ENCODE measurements around the gene HIPK3.
"Not testable (repeated sequence)": the region's sequence is repeated elsewhere in the genome, so short reads cannot be mapped to it uniquely, and the experiment has no call there.

The HIPK3 gene

DNA sequence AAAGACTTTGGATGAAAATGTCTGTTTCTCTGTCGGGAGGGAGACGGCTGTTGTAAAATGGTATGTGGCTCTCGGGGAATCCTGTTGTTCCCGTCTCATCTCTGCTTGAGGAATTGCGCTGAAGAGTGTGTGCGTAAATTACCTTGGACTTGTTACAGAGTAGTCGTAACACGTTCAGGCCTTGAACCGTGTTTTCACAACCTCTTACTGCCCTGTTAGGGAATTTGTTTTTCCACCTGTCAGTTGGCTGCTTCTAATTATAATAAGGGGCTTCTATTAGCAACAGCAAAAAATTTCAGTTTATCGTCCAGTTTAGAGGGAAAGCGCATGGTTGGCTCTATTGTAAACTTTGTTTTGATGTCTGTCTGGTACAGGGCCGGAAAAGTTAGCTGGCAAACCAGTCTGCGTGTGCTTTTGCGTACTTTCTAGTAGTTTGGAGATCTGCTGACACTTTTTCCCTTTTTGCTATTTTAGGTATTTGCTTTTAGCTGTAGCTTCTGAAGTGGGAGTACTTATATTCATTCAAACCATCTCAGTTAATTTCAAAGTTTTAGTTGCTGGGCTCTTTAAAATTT, 1.5 kb downstream of the HIPK3 start:
- DNase-seq (ENCODE audit: low read depth), result peak; percentile 45

DNA sequence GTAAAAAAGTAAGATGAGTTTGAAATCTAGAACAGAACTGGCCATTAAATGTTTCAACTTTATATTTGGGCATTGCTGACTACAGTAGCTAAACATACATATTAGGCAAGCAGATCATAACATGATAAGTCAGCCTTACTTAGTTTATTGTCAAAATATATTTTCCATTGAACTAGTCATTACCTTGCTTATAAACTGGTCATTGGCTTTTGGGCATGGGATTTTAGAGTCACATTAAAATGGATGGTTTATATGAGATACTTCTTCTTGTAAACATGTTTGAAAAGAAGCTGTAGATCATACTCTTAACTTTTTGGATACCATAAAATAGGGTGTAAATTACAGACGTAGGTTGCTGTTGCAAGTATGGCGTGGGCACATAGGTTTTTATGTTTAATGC, 2.7 kb downstream of the HIPK3 start:
- no peak for DNase-seq (ENCODE audit: low read depth)

DNA sequence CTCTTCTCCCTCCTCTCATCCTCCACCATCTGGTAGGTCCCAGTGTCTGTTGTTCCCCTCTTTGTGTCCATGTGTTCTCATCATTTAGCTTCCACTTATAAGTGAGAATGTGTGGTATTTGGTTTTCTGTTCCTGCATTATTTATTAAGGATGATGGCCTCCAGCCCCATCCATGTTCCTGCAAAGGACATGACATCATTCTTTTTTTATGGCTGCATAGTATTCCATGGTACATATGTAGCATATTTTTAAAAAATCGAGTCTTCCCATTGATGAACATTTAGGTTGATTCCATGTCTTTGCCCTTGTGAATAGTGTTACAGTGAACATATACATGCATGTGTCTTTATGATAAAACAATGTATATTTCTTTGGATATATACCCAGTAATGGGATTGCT, 4.2 kb downstream of the HIPK3 start:
- DNase-seq (ENCODE audit: low read depth), result not testable (repeated sequence)

DNA sequence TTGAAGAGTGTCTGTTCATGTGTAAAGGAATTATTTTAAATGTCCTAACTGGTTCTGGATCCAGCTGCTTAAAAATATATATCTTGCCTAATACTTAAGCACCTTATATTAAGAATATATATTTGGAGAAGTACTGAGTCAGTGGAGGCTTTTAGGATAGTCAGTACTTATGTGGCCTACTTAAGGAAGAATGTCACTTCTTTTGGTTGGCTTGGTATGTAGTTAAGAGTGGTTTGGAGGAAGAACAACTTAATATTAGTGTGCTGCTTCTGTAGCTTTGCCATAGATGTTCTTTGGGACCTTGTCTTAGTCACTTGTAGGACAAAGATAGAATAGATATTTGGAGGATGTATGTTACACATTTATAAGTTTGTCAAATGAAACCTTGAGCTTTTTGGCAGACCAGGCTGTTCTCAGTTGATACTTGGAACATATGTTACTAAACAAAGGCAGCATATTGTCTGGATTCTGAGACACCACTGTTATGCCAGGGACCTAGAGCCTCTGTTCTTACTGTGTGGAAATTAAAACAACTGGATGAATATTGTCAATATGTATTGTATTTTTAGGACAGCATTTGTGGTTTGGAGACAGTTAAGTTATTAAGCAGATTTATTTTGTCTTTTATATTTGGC, 4.9 kb downstream of the HIPK3 start:
- DNase-seq (ENCODE audit: low read depth), result no peak

DNA sequence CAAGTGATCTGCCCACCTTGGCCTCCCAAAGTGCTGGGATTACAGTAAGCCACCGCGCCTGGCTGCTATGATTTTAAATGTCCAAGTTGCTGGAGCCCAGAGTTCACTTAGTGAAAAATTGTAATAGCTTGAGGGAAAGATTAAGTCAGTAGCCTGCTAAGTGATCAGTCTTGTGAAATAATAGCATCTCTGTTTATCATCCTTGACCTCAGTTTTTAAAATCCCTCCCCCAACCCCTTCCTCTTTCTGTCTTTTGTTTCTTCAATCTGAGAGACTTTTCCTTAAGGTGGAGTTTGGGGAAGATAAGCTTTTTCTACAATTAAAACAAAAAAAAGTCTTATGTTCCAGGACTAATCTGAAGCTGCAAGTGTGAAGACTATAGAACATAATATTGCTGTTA, 6.4 kb downstream of the HIPK3 start:
- DNase-seq (ENCODE audit: low read depth), result no peak

DNA sequence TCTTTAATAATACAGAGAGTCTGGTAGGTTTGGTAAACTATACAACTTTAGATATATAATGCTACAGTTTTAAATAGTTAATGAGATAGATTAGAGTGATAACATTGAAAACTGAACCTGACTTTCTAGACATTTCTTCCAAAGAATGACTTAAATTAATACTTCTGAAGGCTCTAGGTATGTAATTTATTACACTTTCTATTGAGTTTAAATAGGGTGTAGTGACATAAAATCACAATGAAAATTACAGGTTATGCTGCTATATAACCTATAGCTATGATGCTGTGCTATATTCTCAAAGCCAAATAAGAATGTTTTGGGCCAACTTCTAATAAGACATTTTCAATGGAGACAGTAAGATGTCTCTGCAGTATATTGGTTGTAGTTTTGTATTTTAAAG, 7.7 kb downstream of the HIPK3 start:
- DNase-seq (ENCODE audit: low read depth), result no peak

DNA sequence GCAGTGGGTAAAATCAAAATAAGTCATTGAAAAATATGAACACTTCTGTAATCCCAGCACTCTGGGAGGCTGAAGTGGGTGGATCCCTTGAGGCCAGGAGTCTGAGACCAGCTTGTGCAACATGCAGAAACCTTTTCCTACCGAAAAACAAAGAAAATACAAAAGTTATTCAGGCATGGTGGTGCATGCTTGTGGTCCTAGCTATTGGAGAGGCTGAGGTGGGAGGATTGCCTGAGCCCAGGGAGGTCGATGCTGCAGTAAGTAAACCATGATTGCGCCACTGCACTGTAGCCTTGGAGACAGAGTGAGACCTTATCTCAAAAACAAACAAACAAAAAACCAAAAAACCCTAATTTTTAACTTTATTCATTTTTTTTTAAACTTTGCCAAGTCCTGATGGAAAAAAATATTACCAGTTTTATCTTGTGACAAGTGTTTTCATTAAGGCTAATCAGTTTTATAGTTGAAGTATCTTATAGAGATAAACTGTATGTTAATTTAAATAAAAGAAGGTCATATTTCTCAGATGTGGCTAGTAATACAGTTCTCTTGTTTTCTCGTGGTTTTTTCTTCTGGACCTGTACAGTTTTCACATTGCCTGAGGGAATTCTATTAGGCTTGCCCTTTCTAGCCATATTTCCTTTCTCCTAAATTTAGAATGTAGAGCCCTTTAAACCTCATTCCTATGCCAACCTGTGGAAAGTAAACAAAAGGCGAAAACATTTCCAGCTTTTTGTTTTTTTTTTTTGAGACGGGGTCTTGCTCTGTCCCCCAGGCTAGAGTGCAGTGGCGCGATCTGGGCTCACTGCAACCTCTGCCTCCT, 9.4 kb downstream of the HIPK3 start:
- no peak for DNase-seq (ENCODE audit: low read depth)

DNA sequence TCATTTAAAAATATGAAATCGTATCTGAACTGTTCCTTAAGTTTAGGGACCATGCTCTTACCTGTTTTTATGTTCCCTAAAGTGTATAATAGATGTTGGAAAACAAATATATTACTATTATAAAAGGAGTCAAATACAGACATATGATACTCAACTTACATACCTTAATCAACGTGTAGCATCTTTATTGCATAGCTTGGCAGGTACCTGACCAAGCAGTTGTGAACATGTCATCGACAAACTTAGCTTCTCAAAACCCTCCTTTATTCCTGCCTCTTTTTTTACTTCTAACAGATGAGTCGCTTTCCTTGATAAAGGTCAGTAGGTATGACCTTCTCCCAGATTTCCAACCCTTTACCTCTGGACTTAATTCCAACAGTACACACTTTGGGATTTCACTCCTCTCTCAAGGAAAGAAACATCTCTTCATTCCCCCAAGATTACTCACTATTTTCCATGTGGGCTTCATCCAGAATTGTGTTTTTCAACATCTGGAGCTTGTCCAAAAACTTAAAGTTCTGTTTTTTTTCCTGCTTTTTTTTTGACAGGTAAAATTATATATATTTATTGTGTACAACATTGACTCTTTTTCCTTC, 11.9 kb downstream of the HIPK3 start:
- peak; percentile 37 for DNase-seq (ENCODE audit: low read depth)

DNA sequence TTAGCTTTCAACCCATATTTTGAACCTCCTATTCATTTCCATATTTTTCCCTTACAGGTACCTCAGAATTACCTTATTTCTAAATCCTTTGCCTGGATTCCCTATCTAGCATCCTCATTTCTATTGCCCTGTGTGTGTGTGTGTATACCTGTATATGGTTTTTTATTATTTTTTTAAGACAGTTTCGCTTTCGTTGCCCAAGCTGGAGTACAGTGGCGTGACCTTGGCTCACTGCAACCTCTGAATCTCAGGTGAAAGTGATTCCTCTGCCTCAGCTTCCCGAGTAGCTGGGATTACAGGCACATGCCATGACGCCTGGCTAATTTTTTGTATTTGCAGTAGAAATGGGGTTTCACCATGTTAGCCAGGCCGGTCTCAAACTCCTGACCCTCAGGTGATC, 12.6 kb downstream of the HIPK3 start:
- DNase-seq (ENCODE audit: low read depth), result no peak

DNA sequence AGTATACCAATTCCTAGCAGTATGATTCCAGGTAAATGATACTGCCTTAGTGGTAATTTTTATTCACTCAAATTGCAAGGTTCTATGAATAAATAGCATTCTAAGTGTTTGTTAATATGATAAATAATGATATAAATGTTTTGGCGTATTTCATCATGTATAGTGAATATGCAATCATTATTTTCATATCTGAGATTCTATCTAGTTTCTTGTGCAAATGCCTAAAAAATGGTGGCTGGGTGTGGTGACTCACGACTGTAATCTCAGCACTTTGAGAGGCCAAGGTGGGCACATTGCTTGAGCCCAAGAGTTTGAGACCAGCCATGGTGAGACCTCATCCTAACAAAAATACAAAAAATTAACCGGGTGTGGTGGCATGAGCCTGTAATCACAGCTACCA, 13.9 kb downstream of the HIPK3 start:
- no peak for DNase-seq (ENCODE audit: low read depth)

DNA sequence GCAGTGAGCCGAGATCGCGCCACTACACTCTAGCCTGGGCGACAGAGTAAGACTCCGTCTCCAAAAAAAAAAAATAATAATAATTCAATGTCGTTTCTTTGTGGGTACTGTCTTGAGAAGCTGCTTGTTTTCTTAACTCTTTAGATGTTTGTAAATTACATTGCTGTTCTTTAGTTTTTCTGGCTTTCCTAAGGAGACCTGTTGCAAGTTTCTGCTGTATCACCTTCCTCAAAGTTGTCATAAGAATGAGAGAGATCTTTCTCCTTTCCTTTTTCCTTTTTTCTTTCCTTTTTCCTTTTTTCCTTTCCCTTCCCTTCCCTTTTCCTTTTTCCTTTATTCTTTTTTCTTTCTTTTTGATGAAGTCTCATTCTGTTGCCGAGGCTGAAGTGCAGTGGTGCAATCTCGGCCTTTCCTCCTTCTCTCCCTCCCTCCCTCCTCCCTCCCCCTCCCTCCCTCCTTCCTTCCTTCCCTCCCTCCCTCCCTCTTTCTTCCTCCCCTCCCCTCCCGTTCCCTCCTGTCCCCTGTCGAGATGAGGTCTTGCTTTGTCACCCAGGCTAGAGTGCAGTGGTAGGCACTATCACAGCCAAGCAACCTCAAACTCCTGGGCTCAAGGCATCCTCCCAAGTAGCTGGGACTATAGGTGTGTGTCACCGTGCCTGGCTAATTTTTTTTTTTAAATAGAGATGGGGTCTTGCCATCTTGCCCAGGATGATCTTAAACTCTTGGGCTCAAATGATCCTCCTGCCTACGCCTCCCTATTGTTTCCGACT, 15.3 kb downstream of the HIPK3 start:
- no peak for DNase-seq (ENCODE audit: low read depth)

DNA sequence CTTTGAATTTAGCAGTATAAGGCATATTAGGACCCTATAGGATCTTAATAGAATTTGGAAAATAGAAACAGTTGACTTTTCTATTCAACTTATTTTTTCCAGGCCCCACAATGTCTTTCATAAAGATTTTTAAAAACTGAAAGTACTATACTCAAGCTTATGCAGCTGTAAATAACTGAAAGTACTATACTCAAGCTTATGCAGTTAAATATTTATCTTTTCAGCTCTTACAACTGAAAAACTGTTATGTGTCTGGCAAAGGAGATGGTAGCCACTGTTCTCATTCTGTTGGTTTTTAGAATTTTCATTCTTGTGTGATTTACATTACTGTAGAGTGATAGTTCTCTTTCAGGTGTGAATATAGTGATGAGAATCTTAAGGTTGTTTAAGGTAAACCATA, 16.5 kb downstream of the HIPK3 start:
- no peak for DNase-seq (ENCODE audit: low read depth)

DNA sequence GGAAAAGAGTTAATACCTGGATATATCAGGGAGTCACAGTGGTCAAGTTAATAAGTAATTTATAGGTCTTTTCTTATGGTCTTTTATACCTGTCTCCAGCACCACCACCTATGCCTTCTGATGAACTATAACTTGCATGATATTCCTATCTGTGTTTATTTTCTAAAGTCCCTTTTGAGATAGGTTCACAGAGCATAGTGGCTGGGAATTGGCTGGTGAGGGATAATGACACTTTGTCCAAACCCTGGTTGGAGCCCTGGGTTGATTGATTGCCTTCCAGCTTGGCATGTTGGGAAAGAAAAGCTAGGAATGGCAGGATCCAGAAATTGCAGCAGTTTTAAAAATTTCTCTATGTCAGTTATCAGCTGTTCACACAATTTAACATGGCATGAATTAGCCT, 23.2 kb downstream of the HIPK3 start:
- no peak for DNase-seq (ENCODE audit: low read depth)

DNA sequence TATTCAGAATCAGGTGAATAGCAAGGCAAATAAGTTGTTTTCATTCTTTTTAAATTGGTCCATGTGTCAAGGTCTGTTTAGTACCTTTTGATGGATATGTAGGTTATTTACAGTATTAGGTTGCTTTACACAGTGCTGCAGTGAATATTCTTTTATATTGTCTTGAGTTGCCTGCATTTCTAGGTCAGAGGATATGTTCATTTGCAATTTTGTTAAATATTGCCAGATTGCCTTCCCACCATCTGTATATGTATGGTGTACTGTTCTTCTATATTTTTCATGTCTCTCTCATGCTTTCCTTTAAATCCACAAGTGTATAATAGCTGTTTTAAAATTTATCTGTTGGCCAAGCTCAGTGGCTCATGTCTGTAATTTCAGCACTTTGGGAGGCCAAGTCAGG, 24.6 kb downstream of the HIPK3 start:
- no peak for DNase-seq (ENCODE audit: low read depth)

DNA sequence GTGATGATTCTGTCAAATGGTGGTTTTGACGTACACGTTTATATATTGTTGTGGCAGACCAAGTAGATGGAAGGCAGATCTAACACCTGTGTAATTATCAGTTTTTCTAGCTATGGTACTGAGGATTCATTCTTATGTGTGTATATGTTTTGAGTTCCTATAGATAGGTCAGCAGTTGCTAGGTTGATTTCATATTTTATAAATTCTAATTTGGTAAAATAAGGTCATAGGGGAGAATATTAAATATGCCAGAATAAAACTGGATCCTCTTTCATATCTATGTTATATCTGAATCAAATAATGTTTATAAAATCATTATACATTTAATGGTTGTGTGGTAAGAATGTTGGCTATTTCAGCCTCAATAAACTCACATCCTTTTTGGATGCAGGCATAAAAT, 27.6 kb downstream of the HIPK3 start:
- no peak for DNase-seq (ENCODE audit: low read depth)

DNA sequence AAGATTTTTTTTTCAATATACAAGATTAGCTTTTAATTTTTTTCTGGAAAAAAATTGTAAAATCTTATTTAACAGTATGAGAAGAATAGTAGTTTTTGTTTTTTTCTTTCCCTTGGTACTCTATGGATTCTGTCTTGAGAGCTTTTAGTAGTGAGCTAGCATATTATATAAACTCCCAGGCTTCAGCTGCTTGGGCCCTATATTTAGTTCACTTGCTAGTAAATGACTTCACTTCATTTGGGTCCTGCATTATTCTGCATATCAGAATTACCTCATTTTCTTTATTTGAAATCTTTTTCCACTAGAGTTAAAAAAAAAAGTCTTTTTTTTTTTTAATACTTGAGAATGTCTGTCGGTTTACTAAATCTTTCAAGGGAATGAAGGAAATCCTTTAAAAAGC, 33.1 kb downstream of the HIPK3 start:
- DNase-seq (ENCODE audit: low read depth), result no peak

DNA sequence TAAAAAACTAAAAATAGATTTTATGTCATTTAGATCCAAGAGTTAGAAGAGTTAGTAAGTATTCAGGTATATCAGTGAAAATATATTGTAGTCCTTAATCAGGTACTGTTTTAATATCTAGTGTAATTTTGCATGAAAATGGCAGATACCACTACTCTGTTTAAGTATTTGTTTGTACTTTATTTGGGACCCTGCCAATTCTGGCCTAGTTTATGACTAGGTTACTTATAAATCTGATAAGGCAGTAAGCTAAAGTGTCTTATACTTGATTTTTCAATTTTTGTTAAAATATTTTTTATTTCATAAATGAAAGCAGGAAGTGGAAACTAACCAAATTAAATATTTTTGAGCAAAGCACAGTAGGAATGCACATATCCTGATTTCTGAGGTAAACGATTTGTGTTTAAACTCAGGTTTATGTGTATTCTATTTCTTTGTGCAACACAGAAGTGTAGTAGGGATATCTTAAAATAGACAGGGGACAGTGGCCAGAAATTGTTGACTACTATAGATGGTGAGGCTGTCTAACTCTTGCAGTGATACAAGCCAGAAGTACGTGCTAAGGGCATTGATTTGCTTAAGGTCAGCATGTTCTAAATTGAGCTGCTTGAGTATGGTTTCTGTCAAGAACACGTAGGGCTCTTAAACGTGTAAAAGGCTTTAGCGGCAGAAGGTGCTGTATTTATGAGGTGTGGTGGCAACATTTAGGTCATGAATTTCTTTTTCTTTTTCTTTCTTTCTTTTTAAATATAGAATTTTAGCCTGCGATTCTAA, 34.0 kb downstream of the HIPK3 start:
- no peak for DNase-seq (ENCODE audit: low read depth)

DNA sequence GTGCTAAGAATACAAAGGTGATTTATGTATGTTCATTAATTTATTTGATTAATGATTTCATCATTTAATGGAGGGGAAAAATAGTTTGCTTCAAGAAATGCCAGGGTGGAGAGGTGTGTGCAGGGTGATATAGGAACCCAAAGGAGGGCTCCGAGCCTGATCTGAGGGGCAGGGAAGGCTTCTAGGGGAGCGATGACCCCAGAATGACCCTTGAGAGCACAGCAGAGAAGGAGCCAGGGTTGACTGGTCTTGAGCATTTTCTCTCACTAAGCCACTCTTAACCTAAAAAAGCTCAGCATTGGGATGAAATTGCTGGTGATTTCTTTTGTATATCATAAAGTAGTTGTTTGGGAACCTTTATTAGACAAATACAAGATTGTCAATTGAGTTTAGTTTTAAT, 35.1 kb downstream of the HIPK3 start:
- no peak for DNase-seq (ENCODE audit: low read depth)

DNA sequence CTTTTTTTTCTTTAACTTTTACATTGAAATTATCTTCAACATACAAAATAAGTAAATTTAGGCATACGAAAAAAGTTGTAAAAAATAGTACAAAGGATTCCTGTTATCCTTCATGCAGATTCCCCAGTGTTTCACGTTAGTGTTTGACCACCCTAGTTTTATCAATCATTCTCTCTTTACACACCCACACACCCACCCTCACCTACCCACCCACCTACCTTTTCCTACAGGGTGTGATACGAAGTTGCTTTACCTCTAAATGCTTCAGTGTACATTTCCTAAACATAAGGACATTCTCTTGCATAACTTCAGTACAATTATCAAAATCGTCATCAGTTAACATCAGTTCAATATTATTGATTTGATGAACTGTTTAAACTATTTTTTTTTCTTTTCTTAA, 37.0 kb downstream of the HIPK3 start:
- DNase-seq (ENCODE audit: low read depth), result no peak

DNA sequence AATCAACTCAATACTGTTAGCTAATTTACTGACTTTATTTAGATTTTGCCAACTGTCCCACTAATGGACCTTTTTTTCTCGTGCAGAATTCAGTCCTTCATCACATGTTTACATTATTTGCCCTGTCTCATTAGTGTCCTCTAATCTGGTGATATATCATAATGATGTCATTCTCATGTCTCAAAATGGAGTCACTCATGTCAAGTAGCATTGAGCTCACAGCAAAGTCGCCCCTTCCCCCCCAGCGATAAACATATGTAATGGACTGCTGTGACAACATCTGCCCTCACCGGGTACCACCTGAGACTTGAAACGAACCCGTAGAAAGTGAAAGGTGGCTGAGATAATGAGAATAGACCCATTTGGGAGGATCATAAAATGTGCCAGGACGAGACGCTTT, 37.6 kb downstream of the HIPK3 start:
- no peak for DNase-seq (ENCODE audit: low read depth)

DNA sequence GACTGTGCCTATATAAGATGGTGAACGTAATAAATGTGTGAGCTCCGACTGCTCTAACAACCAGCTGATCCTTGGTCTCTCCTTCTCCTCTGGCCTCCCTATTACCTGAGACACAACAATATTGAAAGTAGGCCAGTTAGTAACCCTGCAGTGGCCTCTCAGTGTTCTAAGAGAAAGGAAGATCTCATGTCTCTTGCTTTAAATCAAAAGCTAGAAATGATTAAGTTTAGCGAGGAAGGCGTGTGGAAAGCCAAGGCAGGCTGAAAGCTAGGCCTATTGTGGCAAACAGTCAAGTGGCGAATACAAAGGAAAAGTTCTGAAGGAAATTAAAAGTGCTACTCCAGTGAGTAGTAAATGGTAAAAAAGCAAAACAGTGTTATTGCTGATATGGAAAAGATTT, 39.5 kb downstream of the HIPK3 start:
- DNase-seq (ENCODE audit: low read depth), result no peak

DNA sequence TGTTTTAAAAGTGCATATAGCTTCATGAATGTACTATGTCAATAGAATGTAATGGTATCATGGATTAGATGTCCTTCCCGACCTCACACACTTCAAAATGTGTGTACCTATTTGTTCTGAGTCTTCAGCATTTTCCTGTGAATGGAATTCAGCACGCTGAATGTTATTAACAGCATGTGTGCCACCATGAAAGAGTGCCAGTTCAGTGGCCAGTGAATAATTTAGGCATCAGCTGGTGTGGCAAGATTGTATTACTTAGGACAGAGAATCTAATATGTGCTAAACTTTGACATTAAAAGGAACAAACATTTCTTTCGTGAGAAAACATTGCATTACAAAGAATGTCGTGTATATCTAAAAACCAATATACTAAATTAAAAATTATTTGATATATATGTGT, 46.4 kb downstream of the HIPK3 start:
- DNase-seq (ENCODE audit: low read depth), result no peak

Measured in HS-5 (cell line).